Common myeloid progenitor, CD34-positive (primary cell): ENCODE data around the gene FOXP3.

Source experiments
- CTCF ChIA-PET: fragments of 350-600 bp; sonication (Branson Sonifier 250); formaldehyde crosslinking; loops from one replicate; lab custom pipeline; 2021; ENCODE audit warnings: antibody characterized with exemption; lab: Charles Lee
- POLR2A ChIA-PET: fragments of 350-600 bp; sonication (Branson Sonifier 250); formaldehyde crosslinking; loops from one replicate; lab custom pipeline; 2021; ENCODE audit warnings: antibody characterized with exemption; lab: Charles Lee
- DNase-seq, 3 donors: peaks; one replicate each; pipeline versions ENCODE4 v3.0.0 to v3.0.0-alpha.2; 2013
- H3K27ac ChIP-seq, 2 experiments: 1 replicate in 1 of 2; 2 replicates in 1 of 2; pipeline ENCODE4 v1.7.0; 2013; ENCODE audit warnings: inconsistent platforms in 2 of 2, low read length in 2 of 2, mild to moderate bottlenecking in 2 of 2, low read depth in 1 of 2, moderate library complexity in 1 of 2; ENCODE audit not compliant: severe bottlenecking in 2 of 2, insufficient read depth in 1 of 2, poor library complexity in 1 of 2
- H3K27me3 ChIP-seq, 5 experiments: replicated peaks in 2 of 5; 1 replicate in 3 of 5; 2 replicates in 2 of 5; pipeline versions ENCODE4 v1.6.1 to v1.7.0; 2013; ENCODE audit warnings: low read length in 4 of 5, mild to moderate bottlenecking in 2 of 5, moderate library complexity in 2 of 5, inconsistent platforms in 1 of 5; ENCODE audit not compliant: insufficient read depth in 5 of 5, control insufficient read depth in 4 of 5
- H3K36me3 ChIP-seq, 4 experiments: 1 replicate in 2 of 4; 2 replicates in 2 of 4; pipeline versions ENCODE4 v1.6.1 to v1.7.0; 2013; ENCODE audit warnings: low read length in 3 of 4, control low read depth in 1 of 4, mild to moderate bottlenecking in 1 of 4; ENCODE audit not compliant: control insufficient read depth in 4 of 4, insufficient read depth in 4 of 4
- H3K4me1 ChIP-seq, 4 experiments: 1 replicate in 3 of 4; 2 replicates in 1 of 4; pipeline versions ENCODE4 v1.6.1 to v1.7.1; 2013; ENCODE audit warnings: low read length in 3 of 4, mild to moderate bottlenecking in 3 of 4, control low read depth in 1 of 4, inconsistent platforms in 1 of 4, moderate library complexity in 1 of 4; ENCODE audit not compliant: control insufficient read depth in 4 of 4, insufficient read depth in 4 of 4; ENCODE audit errors: control extremely low read depth in 1 of 4
- H3K4me3 ChIP-seq, 7 experiments: 1 replicate in 4 of 7; 2 replicates in 3 of 7; pipeline versions ENCODE4 v1.5.1 to v1.7.0; 2013; ENCODE audit warnings: mild to moderate bottlenecking in 7 of 7, low read length in 6 of 7, moderate library complexity in 6 of 7, inconsistent platforms in 2 of 7, low read depth in 2 of 7, control low read depth in 1 of 7; ENCODE audit not compliant: insufficient read depth in 4 of 7, control insufficient read depth in 1 of 7; ENCODE audit errors: extremely low read depth in 1 of 7
- H3K9me3 ChIP-seq, 5 experiments: 1 replicate in 4 of 5; 2 replicates in 1 of 5; pipeline versions ENCODE4 v1.6.1 to v1.7.1; 2013; ENCODE audit warnings: low read length in 4 of 5, mild to moderate bottlenecking in 2 of 5, inconsistent platforms in 1 of 5, low read depth in 1 of 5, moderate library complexity in 1 of 5; ENCODE audit not compliant: control insufficient read depth in 4 of 5, insufficient read depth in 2 of 5; ENCODE audit errors: control extremely low read depth in 1 of 5
- WGBS: methylation state at CpG from one replicate; pipeline ENCODE4 v1.1.5; 2013; ENCODE audit not compliant: insufficient coverage; 5-methylcytosine and 5-hydroxymethylcytosine counted together

The FOXP3 gene

GRCh38 chrX:49221868-49222267 is 42.6 kb downstream of the FOXP3 start:
- Histone ChIP-seq H3K4me3 (no peak overlapping the region), H3K27me3 (no peaks in the 10 kb centered on the region), H3K36me3 (no peaks in the 10 kb centered on the region), H3K9me3 (no peaks in the 10 kb centered on the region), H3K27ac (no peak overlapping the region), H3K4me1 (no peaks in the 10 kb centered on the region)
- ChIA-PET POLR2A (no interaction called here), CTCF (no interaction called here)
- DNase-seq, result no peak
- 90% methylated on average over 2 of the region's 2 CpGs for WGBS

- Histone ChIP-seq H3K4me3 (no peak overlapping the region), H3K9me3 (no peaks in the 10 kb centered on the region), H3K36me3 (no peaks in the 10 kb centered on the region), H3K27me3 (no peaks in the 10 kb centered on the region), H3K4me1 (no peaks in the 10 kb centered on the region), H3K27ac (no peak overlapping the region)
- CTCF ChIA-PET, result interaction anchor here (1.5 kb wide), 1 partner anchor 15 kb away, joined by 3 read pairs; the partner anchor contains the start of gene CCDC22
- DNase-seq, result no peak
- POLR2A ChIA-PET, result no interaction called here
These were observed 44.4 kb downstream of the FOXP3 start for GRCh38 chrX:49220100-49220499.

GRCh38 chrX:49214996-49215526 is 49.4 kb downstream of the FOXP3 start:
- Histone ChIP-seq H3K4me1 (no peaks in the 10 kb centered on the region), H3K9me3 (no peaks in the 10 kb centered on the region), H3K27ac (no peak overlapping the region), H3K27me3 (no peaks in the 10 kb centered on the region), H3K36me3 (no peaks in the 10 kb centered on the region), H3K4me3 (no peak overlapping the region)
- ChIA-PET CTCF (no interaction called here), POLR2A (no interaction called here)
- 85% methylated on average over 14 of the region's 14 CpGs for WGBS
- DNase-seq, result no peak

- WGBS, result 93% methylated on average over 2 of the region's 2 CpGs
- ChIA-PET POLR2A (no interaction called here), CTCF (no interaction called here)
- Histone ChIP-seq H3K4me1 (peaks cover 0 to 1% (median 0%) of the 10 kb centered on the region in 4 experiments), H3K27ac (no peak overlapping the region), H3K36me3 (no peaks in the 10 kb centered on the region), H3K4me3 (no peak overlapping the region), H3K9me3 (no peaks in the 10 kb centered on the region), H3K27me3 (no peaks in the 10 kb centered on the region)
- no peak for DNase-seq
These were observed 50.1 kb downstream of the FOXP3 start for GRCh38 chrX:49214416-49214815.

GRCh38 chrX:49212861-49213260 is 51.6 kb downstream of the FOXP3 start:
- H3K27ac ChIP-seq, result no peak overlapping the region
- no peak for DNase-seq
- no peaks in the 10 kb centered on the region for H3K27me3 ChIP-seq
- POLR2A ChIA-PET, result no interaction called here
- H3K9me3 ChIP-seq, result no peaks in the 10 kb centered on the region
- no peaks in the 10 kb centered on the region for H3K36me3 ChIP-seq
- CTCF ChIA-PET, result no interaction called here
- WGBS, result 50% methylated on average over 1 of the region's 1 CpG
- peaks cover 0 to 3% (median 1%) of the 10 kb centered on the region in 4 experiments for H3K4me1 ChIP-seq
- no peak overlapping the region for H3K4me3 ChIP-seq

GRCh38 chrX:49212209-49212608 is 52.3 kb downstream of the FOXP3 start:
- Histone ChIP-seq H3K27me3 (no peaks in the 10 kb centered on the region), H3K4me3 (no peak overlapping the region), H3K27ac (no peak overlapping the region), H3K9me3 (no peaks in the 10 kb centered on the region), H3K36me3 (no peaks in the 10 kb centered on the region), H3K4me1 (peaks cover 0 to 3% (median 1%) of the 10 kb centered on the region in 4 experiments)
- CTCF ChIA-PET, result no interaction called here
- WGBS, result 83% methylated on average over 2 of the region's 2 CpGs
- POLR2A ChIA-PET, result no interaction called here
- no peak for DNase-seq

- H3K27me3 ChIP-seq, result no peaks in the 10 kb centered on the region
These were observed 53.4 kb downstream of the FOXP3 start for GRCh38 chrX:49211074-49211473.

More at GRCh38 chrX:49211074-49211473, 53.4 kb downstream of the FOXP3 start:
- 91% methylated on average over 4 of the region's 9 CpGs for WGBS
- Histone ChIP-seq H3K27ac (no peak overlapping the region), H3K4me3 (no peak overlapping the region), H3K36me3 (no peaks in the 10 kb centered on the region), H3K4me1 (peaks cover 0 to 3% (median 1%) of the 10 kb centered on the region in 4 experiments), H3K9me3 (no peaks in the 10 kb centered on the region)
- POLR2A ChIA-PET, result no interaction called here
- CTCF ChIA-PET, result no interaction called here
- DNase-seq, result no peak
